ENCODE measurements around the gene SEBOX.

SEBOX gene

GRCh38 chr17:28347261-28347891 lies 17.6 kb downstream of the SEBOX start:
- H2BK120ac ChIP-seq (ENCODE audit: low read depth, low read length): no peak overlapping the region
- peak overlapping the region; percentile 88 for H4K91ac ChIP-seq (ENCODE audit: low read length)
- peak overlapping the region in 1 of 2 experiments; percentile 3 for H3K14ac ChIP-seq (ENCODE audit: low read length in 2 of 2)
- peaks cover 21% of the 10 kb centered on the region for H3K79me1 ChIP-seq (replicated peaks; ENCODE audit: low read length, poor library complexity, severe bottlenecking)
- WGBS: 77% methylated on average over 8 of the region's 8 CpGs
- peak overlapping the region; percentile 91 for H3K27ac ChIP-seq (ENCODE audit: low read length, poor library complexity, severe bottlenecking)
- H3K27me3 ChIP-seq (ENCODE audit: control insufficient read depth in 1 of 2, insufficient read depth in 1 of 2, low read length in 2 of 2): no peaks in the 10 kb centered on the region
- no peak overlapping the region for H3K23ac ChIP-seq (ENCODE audit: low read length in 2 of 2)
- DNase-seq: peak; percentile 58
- peak overlapping the region; percentile 69 for H2AK5ac ChIP-seq (ENCODE audit: low read length, severe bottlenecking)
- H3K9ac ChIP-seq (ENCODE audit: low read length): peak overlapping the region; percentile 67
- no peak overlapping the region for H3K4me3 ChIP-seq (ENCODE audit: insufficient read depth in 1 of 2, low read depth in 1 of 2, low read length in 2 of 2)
- peaks cover 75 to 97% of the 10 kb centered on the region in 2 experiments for H3K36me3 ChIP-seq (ENCODE audit: control insufficient read depth in 1 of 2, insufficient read depth in 2 of 2, low read depth in 1 of 2, low read length in 2 of 2)
- peaks cover 16% of the 10 kb centered on the region for H3K4me1 ChIP-seq (ENCODE audit: control insufficient read depth, insufficient read depth, low read depth, low read length)
- no peak overlapping the region for H2BK15ac ChIP-seq (ENCODE audit: low read depth, poor library complexity, severe bottlenecking)
- no peak overlapping the region for H3K4me2 ChIP-seq (ENCODE audit: low read length, poor library complexity, severe bottlenecking)
- peak overlapping the region in 1 of 2 experiments; percentile 66 for H3K4ac ChIP-seq (ENCODE audit: low read depth in 1 of 2, low read length in 2 of 2)
- peak overlapping the region; percentile 70 for H4K8ac ChIP-seq (ENCODE audit: low read length)
- no peak overlapping the region for H2BK12ac ChIP-seq (ENCODE audit: low read length in 2 of 2)
- H3K9me3 ChIP-seq (ENCODE audit: control insufficient read depth, low read length): no peaks in the 10 kb centered on the region
- no peak overlapping the region for H3K18ac ChIP-seq (ENCODE audit: low read depth in 1 of 2, low read length in 2 of 2)
- H2BK5ac ChIP-seq (ENCODE audit: low read depth, low read length, poor library complexity, severe bottlenecking): peak overlapping the region; percentile 67
- H2AFZ ChIP-seq (ENCODE audit: low read depth, low read length): no peak overlapping the region

DNA sequence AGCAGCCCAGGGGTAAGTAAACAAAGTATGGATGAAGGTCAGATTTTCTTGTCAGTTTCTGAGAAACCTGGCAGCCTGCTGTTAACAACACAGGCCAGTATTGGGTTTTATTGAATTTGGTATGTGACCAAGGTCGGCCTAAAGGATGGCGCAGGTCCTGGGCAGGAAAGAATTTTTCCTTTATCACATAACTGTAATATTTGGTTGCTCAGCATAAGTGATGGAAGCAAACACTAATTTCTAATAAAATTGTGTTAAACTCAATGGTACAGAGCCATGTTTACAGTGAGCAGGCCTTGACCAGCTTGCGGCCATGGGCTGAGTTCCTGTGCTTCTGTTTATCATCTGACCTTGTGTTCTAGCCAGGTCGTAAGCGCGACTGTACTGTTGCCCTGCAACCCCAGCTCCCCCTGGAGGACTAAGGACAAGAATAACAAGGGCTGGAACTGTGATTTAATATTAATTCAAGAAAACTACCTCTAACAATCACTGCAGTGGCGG lies 18.2 kb downstream of the SEBOX start:
- Histone ChIP-seq H3K4me1 (ENCODE audit: control insufficient read depth, insufficient read depth, low read depth, low read length) (peaks cover 16% of the 10 kb centered on the region), H2AK5ac (ENCODE audit: low read length, severe bottlenecking) (peak overlapping the region; percentile 80), H3K9ac (ENCODE audit: low read length) (peak overlapping the region; percentile 67), H3K4ac (ENCODE audit: low read depth in 1 of 2, low read length in 2 of 2) (no peak overlapping the region), H2BK12ac (ENCODE audit: low read length in 2 of 2) (no peak overlapping the region), H3K79me1 (replicated peaks; ENCODE audit: low read length, poor library complexity, severe bottlenecking) (peaks cover 25% of the 10 kb centered on the region), H3K14ac (ENCODE audit: low read length in 2 of 2) (no peak overlapping the region), H3K4me3 (ENCODE audit: insufficient read depth in 1 of 2, low read depth in 1 of 2, low read length in 2 of 2) (no peak overlapping the region), H2AFZ (ENCODE audit: low read depth, low read length) (no peak overlapping the region), H3K4me2 (ENCODE audit: low read length, poor library complexity, severe bottlenecking) (peak overlapping the region; percentile 13), H3K27ac (ENCODE audit: low read length, poor library complexity, severe bottlenecking) (peak overlapping the region; percentile 91), H4K8ac (ENCODE audit: low read length) (peak overlapping the region; percentile 22), H3K36me3 (ENCODE audit: control insufficient read depth in 1 of 2, insufficient read depth in 2 of 2, low read depth in 1 of 2, low read length in 2 of 2) (peaks cover 76 to 98% of the 10 kb centered on the region in 2 experiments), H3K18ac (ENCODE audit: low read depth in 1 of 2, low read length in 2 of 2) (no peak overlapping the region), H3K9me3 (ENCODE audit: control insufficient read depth, low read length) (no peaks in the 10 kb centered on the region), H3K23ac (ENCODE audit: low read length in 2 of 2) (no peak overlapping the region), H2BK15ac (ENCODE audit: low read depth, poor library complexity, severe bottlenecking) (no peak overlapping the region), H4K91ac (ENCODE audit: low read length) (no peak overlapping the region), H2BK5ac (ENCODE audit: low read depth, low read length, poor library complexity, severe bottlenecking) (peak overlapping the region; percentile 37), H3K27me3 (ENCODE audit: control insufficient read depth in 1 of 2, insufficient read depth in 1 of 2, low read length in 2 of 2) (no peaks in the 10 kb centered on the region), H2BK120ac (ENCODE audit: low read depth, low read length) (no peak overlapping the region)
- 91% methylated on average over 2 of the region's 7 CpGs for whole genome bisulfite sequencing
- DNase-seq: peak; percentile 63

GRCh38 chr17:28346199-28346580 lies 18.8 kb downstream of the SEBOX start:
- Histone ChIP-seq H2BK15ac (ENCODE audit: low read depth, poor library complexity, severe bottlenecking) (no peak overlapping the region), H2BK5ac (ENCODE audit: low read depth, low read length, poor library complexity, severe bottlenecking) (no peak overlapping the region), H3K9me3 (ENCODE audit: control insufficient read depth, low read length) (no peaks in the 10 kb centered on the region), H3K36me3 (ENCODE audit: control insufficient read depth in 1 of 2, insufficient read depth in 2 of 2, low read depth in 1 of 2, low read length in 2 of 2) (peaks cover 76 to 98% of the 10 kb centered on the region in 2 experiments), H3K4me2 (ENCODE audit: low read length, poor library complexity, severe bottlenecking) (no peak overlapping the region), H3K9ac (ENCODE audit: low read length) (peak overlapping the region; percentile 67), H3K14ac (ENCODE audit: low read length in 2 of 2) (no peak overlapping the region), H3K4ac (ENCODE audit: low read depth in 1 of 2, low read length in 2 of 2) (peak overlapping the region in 1 of 2 experiments; percentile 16), H3K4me1 (ENCODE audit: control insufficient read depth, insufficient read depth, low read depth, low read length) (peaks cover 16% of the 10 kb centered on the region), H2BK120ac (ENCODE audit: low read depth, low read length) (no peak overlapping the region), H3K79me1 (replicated peaks; ENCODE audit: low read length, poor library complexity, severe bottlenecking) (peaks cover 31% of the 10 kb centered on the region), H3K18ac (ENCODE audit: low read depth in 1 of 2, low read length in 2 of 2) (no peak overlapping the region), H3K23ac (ENCODE audit: low read length in 2 of 2) (no peak overlapping the region), H3K4me3 (ENCODE audit: insufficient read depth in 1 of 2, low read depth in 1 of 2, low read length in 2 of 2) (no peak overlapping the region), H4K91ac (ENCODE audit: low read length) (no peak overlapping the region), H2AK5ac (ENCODE audit: low read length, severe bottlenecking) (peak overlapping the region; percentile 62), H3K27me3 (ENCODE audit: control insufficient read depth in 1 of 2, insufficient read depth in 1 of 2, low read length in 2 of 2) (no peaks in the 10 kb centered on the region), H2AFZ (ENCODE audit: low read depth, low read length) (no peak overlapping the region), H3K27ac (ENCODE audit: low read length, poor library complexity, severe bottlenecking) (peak overlapping the region; percentile 91), H2BK12ac (ENCODE audit: low read length in 2 of 2) (no peak overlapping the region), H4K8ac (ENCODE audit: low read length) (no peak overlapping the region)
- WGBS: 98% methylated on average over 2 of the region's 2 CpGs
- DNase-seq: no peak

DNA sequence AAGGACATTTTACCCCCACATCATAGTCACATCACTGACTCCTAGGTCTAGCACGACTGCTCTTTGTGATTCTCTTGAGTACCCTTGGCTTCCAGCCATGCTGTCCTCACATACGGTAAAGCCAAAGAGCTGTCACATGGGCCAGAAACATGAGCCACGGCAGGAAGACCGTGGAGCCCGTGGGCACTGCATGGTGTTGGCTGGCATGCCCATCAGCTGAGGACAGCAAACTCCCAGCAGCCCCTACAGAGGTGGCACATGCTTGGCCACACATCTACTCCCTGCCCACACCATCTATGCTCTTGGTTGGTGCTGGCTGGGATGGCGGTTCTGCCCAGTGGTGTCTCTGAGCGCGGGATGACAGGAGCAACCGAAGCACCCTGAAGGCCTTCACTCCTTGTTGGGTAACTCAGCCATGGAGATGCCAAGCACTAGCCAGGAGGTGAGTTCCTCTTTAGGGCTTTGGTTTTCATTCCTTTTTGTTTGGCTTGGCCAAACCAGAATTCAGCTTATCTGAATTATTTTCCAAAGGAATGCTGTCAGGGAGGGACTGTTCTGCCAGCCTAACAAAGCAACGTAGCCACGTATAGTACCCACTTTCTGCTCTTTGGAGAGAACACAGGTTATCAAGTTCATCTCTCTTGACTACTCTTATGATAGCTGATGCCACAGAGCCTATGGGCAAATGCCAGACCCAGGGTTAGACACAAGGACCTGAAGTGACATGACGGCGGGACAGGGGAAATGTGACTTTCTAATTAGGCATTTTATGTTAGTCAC lies 19.4 kb downstream of the SEBOX start:
- Histone ChIP-seq H3K4me2 (ENCODE audit: low read length, poor library complexity, severe bottlenecking) (no peak overlapping the region), H3K36me3 (ENCODE audit: control insufficient read depth in 1 of 2, insufficient read depth in 2 of 2, low read depth in 1 of 2, low read length in 2 of 2) (peaks cover 76 to 98% of the 10 kb centered on the region in 2 experiments), H3K9ac (ENCODE audit: low read length) (peak overlapping the region; percentile 67), H3K27ac (ENCODE audit: low read length, poor library complexity, severe bottlenecking) (peak overlapping the region; percentile 91), H3K9me3 (ENCODE audit: control insufficient read depth, low read length) (no peaks in the 10 kb centered on the region), H2AK5ac (ENCODE audit: low read length, severe bottlenecking) (peak overlapping the region; percentile 62), H3K18ac (ENCODE audit: low read depth in 1 of 2, low read length in 2 of 2) (no peak overlapping the region), H2BK12ac (ENCODE audit: low read length in 2 of 2) (no peak overlapping the region), H2BK5ac (ENCODE audit: low read depth, low read length, poor library complexity, severe bottlenecking) (no peak overlapping the region), H3K23ac (ENCODE audit: low read length in 2 of 2) (no peak overlapping the region), H3K4ac (ENCODE audit: low read depth in 1 of 2, low read length in 2 of 2) (no peak overlapping the region), H3K14ac (ENCODE audit: low read length in 2 of 2) (no peak overlapping the region), H3K4me1 (ENCODE audit: control insufficient read depth, insufficient read depth, low read depth, low read length) (peaks cover 16% of the 10 kb centered on the region), H3K4me3 (ENCODE audit: insufficient read depth in 1 of 2, low read depth in 1 of 2, low read length in 2 of 2) (no peak overlapping the region), H4K8ac (ENCODE audit: low read length) (no peak overlapping the region), H4K91ac (ENCODE audit: low read length) (no peak overlapping the region), H2AFZ (ENCODE audit: low read depth, low read length) (no peak overlapping the region), H3K79me1 (replicated peaks; ENCODE audit: low read length, poor library complexity, severe bottlenecking) (peaks cover 32% of the 10 kb centered on the region), H3K27me3 (ENCODE audit: control insufficient read depth in 1 of 2, insufficient read depth in 1 of 2, low read length in 2 of 2) (no peaks in the 10 kb centered on the region), H2BK120ac (ENCODE audit: low read depth, low read length) (no peak overlapping the region), H2BK15ac (ENCODE audit: low read depth, poor library complexity, severe bottlenecking) (no peak overlapping the region)
- no peak for DNase-seq
- WGBS: 96% methylated on average over 13 of the region's 13 CpGs
